ENCODE measurements around the gene SLC23A1.

- TF ChIP-seq, protein P1, sequence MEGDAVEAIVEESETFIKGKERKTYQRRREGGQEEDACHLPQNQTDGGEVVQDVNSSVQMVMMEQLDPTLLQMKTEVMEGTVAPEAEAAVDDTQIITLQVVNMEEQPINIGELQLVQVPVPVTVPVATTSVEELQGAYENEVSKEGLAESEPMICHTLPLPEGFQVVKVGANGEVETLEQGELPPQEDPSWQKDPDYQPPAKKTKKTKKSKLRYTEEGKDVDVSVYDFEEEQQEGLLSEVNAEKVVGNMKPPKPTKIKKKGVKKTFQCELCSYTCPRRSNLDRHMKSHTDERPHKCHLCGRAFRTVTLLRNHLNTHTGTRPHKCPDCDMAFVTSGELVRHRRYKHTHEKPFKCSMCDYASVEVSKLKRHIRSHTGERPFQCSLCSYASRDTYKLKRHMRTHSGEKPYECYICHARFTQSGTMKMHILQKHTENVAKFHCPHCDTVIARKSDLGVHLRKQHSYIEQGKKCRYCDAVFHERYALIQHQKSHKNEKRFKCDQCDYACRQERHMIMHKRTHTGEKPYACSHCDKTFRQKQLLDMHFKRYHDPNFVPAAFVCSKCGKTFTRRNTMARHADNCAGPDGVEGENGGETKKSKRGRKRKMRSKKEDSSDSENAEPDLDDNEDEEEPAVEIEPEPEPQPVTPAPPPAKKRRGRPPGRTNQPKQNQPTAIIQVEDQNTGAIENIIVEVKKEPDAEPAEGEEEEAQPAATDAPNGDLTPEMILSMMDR (IDR thresholded peaks at IDR 0.05): no peak
- no peak for TF ChIP-seq POLR2A (IDR thresholded peaks at IDR 0.05)
Measured at GRCh38 chr5:139383993-139384590, 995 bp upstream of the SLC23A1 start.
